Osteocyte (in vitro differentiated cells): ENCODE data around the gene TBL1XR1. TPM values are rescaled to one million over a fixed set of nuclear protein-coding genes. Genes with fewer than 3 reads are reported as not detected.
"Not testable (repeated sequence)": the region's sequence is repeated elsewhere in the genome, so short reads cannot be mapped to it uniquely, and the experiment has no call there.

Experiments
- DNase-seq: peaks from one replicate; pipeline ENCODE4 v3.0.0; 2021; ENCODE audit warnings: mixed read lengths; ENCODE audit not compliant: unreplicated experiment; ENCODE audit errors: extremely low spot score
- H3K27ac Mint-ChIP-seq: one replicate; pipeline ENCODE4 v1.8.0; 2021; ENCODE audit warnings: mild to moderate bottlenecking, mixed read lengths; ENCODE audit not compliant: unreplicated experiment
- H3K27me3 Mint-ChIP-seq: one replicate; pipeline ENCODE4 v1.8.0; 2021; ENCODE audit warnings: mixed read lengths; ENCODE audit not compliant: unreplicated experiment
- H3K36me3 Mint-ChIP-seq: one replicate; pipeline ENCODE4 v1.8.0; 2021; ENCODE audit warnings: mixed read lengths; ENCODE audit not compliant: unreplicated experiment
- H3K4me1 Mint-ChIP-seq: one replicate; pipeline ENCODE4 v1.8.0; 2021; ENCODE audit warnings: mixed read lengths; ENCODE audit not compliant: unreplicated experiment
- H3K4me3 Mint-ChIP-seq: one replicate; pipeline ENCODE4 v1.8.0; 2021; ENCODE audit warnings: mild to moderate bottlenecking, moderate library complexity, mixed read lengths; ENCODE audit not compliant: unreplicated experiment
- H3K9me3 Mint-ChIP-seq: one replicate; pipeline ENCODE4 v1.8.0; 2021; ENCODE audit warnings: mixed read lengths; ENCODE audit not compliant: unreplicated experiment
- CTCF ChIP-seq: fragments of 200-600 bp; sonication (generic); IDR thresholded peaks from 2 replicates; pipeline ENCODE4 v1.5.0; 2021; ENCODE audit warnings: antibody characterized with exemption, mild to moderate bottlenecking, moderate library complexity
- total RNA-seq: library from RNA; stranded (reverse); gene quantifications from 2 replicates; pipeline ENCODE4 v1.2.1, GENCODE V29; 2021

Gene TBL1XR1
- total RNA-seq, 1 donor from 2014 or later: 370 TPM

GRCh38 chr3:177209509-177209908 is 12.2 kb upstream of the TBL1XR1 start:
- Mint-ChIP-seq H3K9me3 (no peaks in the 10 kb centered on the region), H3K4me1 (peaks cover 8% of the 10 kb centered on the region), H3K27me3 (no peaks in the 10 kb centered on the region), H3K36me3 (no peaks in the 10 kb centered on the region), H3K27ac (no peak overlapping the region), H3K4me3 (no peak overlapping the region)
- TF ChIP-seq CTCF: no peak
- DNase-seq: no peak

GRCh38 chr3:177208781-177209180 is 11.5 kb upstream of the TBL1XR1 start:
- H3K4me3 Mint-ChIP-seq: no peak overlapping the region
- no peak for DNase-seq
- H3K27me3 Mint-ChIP-seq: no peaks in the 10 kb centered on the region
- H3K27ac Mint-ChIP-seq: no peak overlapping the region
- H3K4me1 Mint-ChIP-seq: peaks cover 6% of the 10 kb centered on the region
- no peaks in the 10 kb centered on the region for H3K36me3 Mint-ChIP-seq
- H3K9me3 Mint-ChIP-seq: no peaks in the 10 kb centered on the region
- TF ChIP-seq CTCF: no peak

GRCh38 chr3:177208223-177208622 is 10.9 kb upstream of the TBL1XR1 start:
- no peak for DNase-seq
- no peak overlapping the region for H3K4me3 Mint-ChIP-seq
- H3K27me3 Mint-ChIP-seq: no peaks in the 10 kb centered on the region
- H3K36me3 Mint-ChIP-seq: no peaks in the 10 kb centered on the region
- no peak for TF ChIP-seq CTCF
- H3K27ac Mint-ChIP-seq: no peak overlapping the region
- no peaks in the 10 kb centered on the region for H3K9me3 Mint-ChIP-seq
- H3K4me1 Mint-ChIP-seq: peaks cover 5% of the 10 kb centered on the region

GRCh38 chr3:177206936-177207335 is 9.7 kb upstream of the TBL1XR1 start:
- Mint-ChIP-seq H3K9me3 (no peaks in the 10 kb centered on the region), H3K27me3 (no peaks in the 10 kb centered on the region), H3K36me3 (no peaks in the 10 kb centered on the region), H3K4me1 (peaks cover 11% of the 10 kb centered on the region), H3K4me3 (no peak overlapping the region), H3K27ac (no peak overlapping the region)
- DNase-seq: no peak
- TF ChIP-seq CTCF: no peak

GRCh38 chr3:177203689-177204395 is 6.6 kb upstream of the TBL1XR1 start:
- DNase-seq: no peak
- no peak for TF ChIP-seq CTCF
- no peak overlapping the region for H3K4me3 Mint-ChIP-seq
- no peaks in the 10 kb centered on the region for H3K36me3 Mint-ChIP-seq
- no peaks in the 10 kb centered on the region for H3K27me3 Mint-ChIP-seq
- no peaks in the 10 kb centered on the region for H3K9me3 Mint-ChIP-seq
- H3K4me1 Mint-ChIP-seq: peaks cover 23% of the 10 kb centered on the region
- no peak overlapping the region for H3K27ac Mint-ChIP-seq

- H3K4me1 Mint-ChIP-seq: peaks cover 30% of the 10 kb centered on the region
- not testable (repeated sequence) for H3K36me3 Mint-ChIP-seq, H3K27me3 Mint-ChIP-seq, H3K27ac Mint-ChIP-seq, H3K9me3 Mint-ChIP-seq, H3K4me3 Mint-ChIP-seq, DNase-seq
Observed at GRCh38 chr3:177203016-177203415, 5.7 kb upstream of the TBL1XR1 start.
